AG10803 (cell line): ENCODE results near the gene PGAP1.

Experiments
- DNase-seq: peaks from one replicate; pipeline ENCODE4 v3.0.0; 2010; ENCODE audit warnings: low read depth
- H3K4me3 ChIP-seq: 2 replicates; pipeline ENCODE4 v1.5.1; 2011; ENCODE audit warnings: mild to moderate bottlenecking, low read length, control low read depth
- CTCF ChIP-seq: conservative IDR thresholded peaks from 2 replicates; pipeline ENCODE4 v1.5.1; 2011; ENCODE audit warnings: mild to moderate bottlenecking, low read length, control low read depth, inconsistent platforms

Gene PGAP1

DNA sequence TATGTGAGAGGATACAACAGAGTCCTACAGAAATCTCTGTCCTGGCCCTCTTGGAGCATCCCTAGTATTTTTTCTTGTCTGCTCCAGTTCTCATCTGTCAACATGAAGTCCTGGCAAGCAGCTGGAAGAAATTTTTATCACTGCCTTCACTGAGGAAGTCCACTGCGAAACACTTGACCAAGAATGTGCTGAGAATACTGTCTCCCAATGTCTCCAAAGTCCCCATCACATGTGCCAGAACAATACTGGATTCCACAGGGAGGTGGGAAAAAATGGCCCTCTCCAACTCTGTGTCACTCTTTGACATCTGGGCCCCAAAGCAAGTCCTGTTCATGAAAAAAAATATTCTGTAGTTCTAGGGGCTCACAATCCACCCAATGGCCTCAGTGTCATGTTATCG is 32.8 kb upstream of the PGAP1 start:
- no peak for DNase-seq
- H3K4me3 ChIP-seq, result no peak overlapping the region
- TF ChIP-seq CTCF, result no peak

DNA sequence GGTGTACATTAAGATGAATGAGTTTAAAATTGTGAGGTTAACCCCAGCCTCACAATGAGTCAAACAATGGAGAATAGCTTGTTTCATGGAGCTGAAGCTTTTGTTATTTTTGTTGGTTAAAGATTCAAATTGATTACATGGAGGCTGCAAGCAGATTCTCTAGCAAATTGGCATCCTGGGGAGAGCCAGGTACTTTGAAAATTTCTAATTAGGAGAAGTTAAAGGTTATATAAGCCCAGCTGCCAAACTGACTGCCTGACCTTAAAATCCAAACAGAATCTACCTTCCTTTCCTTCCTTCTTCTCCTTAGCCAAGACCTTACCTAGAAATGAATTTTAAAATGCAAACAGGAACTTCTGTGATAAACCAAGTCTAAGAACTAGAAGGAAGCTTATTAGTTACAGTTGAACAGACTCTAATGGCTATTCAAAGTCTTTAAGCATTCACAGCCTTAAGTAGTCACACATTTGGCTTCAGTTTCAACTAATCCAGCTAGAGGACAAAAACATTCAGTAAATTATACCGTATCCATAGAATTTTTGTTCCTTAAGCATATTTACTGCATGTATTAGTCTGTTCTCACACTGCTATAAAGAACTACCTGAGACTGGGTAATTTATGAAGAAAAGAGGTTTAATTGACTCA is 31.5 kb upstream of the PGAP1 start:
- H3K4me3 ChIP-seq, result no peak overlapping the region
- no peak for DNase-seq
- no peak for TF ChIP-seq CTCF

DNA sequence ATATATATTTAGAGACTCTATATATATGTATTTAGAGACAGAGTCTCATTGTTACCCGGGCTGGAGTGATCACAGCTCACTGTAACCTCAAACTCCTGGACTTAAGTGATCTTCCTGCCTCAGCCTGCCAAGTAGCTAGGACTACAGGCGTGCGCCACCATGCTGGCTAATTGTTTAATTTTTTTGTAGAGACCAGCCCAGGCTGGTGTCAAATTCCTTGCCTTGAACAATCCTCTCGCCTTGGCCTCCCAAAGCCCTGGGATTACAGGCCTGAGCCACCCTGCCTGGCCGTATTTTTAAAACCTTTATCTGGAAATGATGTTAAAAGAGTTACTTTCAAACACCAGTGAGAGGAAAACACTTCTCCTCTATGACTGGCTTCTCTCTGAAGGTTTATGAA is 30.9 kb upstream of the PGAP1 start:
- no peak overlapping the region for H3K4me3 ChIP-seq
- no peak for TF ChIP-seq CTCF
- no peak for DNase-seq

DNA sequence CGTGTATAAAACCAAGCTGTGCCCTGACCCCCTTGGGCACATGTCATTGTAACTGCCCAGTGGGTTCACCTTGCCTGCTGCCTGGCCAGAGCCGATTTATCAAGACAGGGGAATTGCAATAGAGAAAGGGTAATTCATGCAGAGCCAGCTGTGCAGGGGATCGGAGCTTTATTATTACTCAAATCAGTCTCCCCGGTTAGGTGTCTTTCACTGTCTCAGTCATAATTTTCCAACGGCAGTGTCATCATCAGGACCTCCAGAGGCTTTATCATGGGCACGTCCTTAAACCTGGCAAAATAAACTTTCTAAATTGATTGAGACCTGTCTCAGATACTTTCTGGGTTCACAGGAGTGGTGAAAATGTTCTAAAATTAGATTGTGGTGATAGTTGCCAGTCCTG is 29.6 kb upstream of the PGAP1 start:
- no peak overlapping the region for H3K4me3 ChIP-seq
- no peak for DNase-seq
- no peak for TF ChIP-seq CTCF

- no peak for TF ChIP-seq CTCF
- H3K4me3 ChIP-seq, result no peak overlapping the region
- DNase-seq, result no peak
These were observed 28.5 kb upstream of the PGAP1 start for GRCh38 chr2:196955036-196955435.

DNA sequence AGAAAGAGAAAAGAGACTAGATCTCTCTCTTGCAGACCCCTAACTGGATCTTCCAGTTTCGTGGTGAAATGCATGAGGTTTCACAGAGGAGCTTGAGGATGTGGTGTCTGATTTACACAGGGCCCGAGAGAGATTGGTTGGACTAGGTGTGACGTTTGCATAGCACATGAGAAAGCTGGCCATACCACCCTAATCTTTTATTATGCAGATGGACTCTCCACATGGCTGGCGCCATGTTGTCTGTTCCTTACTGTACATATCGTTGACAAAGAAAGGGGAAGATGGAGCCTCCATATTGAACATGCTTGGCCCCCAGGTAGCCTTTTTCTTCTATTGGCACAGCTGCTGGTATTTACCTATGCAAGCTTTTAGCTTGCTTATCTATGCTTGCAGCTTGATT is 27.5 kb upstream of the PGAP1 start:
- H3K4me3 ChIP-seq, result no peak overlapping the region
- no peak for TF ChIP-seq CTCF
- no peak for DNase-seq

GRCh38 chr2:196952936-196953335 is 26.4 kb upstream of the PGAP1 start:
- TF ChIP-seq CTCF, result no peak
- DNase-seq, result no peak
- no peak overlapping the region for H3K4me3 ChIP-seq
